Measurements from ENCODE around the gene ACADSB. TPM values are rescaled to one million over a fixed set of nuclear protein-coding genes. Genes with fewer than 3 reads are reported as not detected.

The ACADSB gene
- total RNA-seq, 1 donor from 2014 or later: 15.0 TPM

DNA sequence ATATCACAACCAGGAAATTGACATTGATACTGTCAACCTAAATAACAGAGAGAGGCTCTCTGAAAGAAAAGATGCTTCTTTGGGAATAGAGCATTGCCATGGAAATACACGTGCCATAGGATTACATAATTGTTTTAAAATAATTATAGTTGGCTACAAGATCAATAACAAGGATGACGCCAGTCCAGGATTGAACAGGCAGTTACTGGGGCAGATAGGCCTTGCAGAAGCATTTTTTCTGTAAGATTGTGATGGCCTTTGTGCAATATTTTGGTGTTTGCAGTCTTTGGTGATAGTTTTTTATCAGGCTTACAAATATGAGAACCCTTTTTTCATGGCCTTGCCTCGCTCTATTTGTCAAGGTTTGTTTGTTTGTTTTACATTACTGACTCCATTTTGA lies 10.5 kb downstream of the ACADSB start:
- no peaks in the 10 kb centered on the region for H4K20me1 ChIP-seq (ENCODE audit: low read depth)
- H3K9me3 Mint-ChIP-seq: no peaks in the 10 kb centered on the region
- no peaks in the 10 kb centered on the region for H3K79me2 ChIP-seq (ENCODE audit: low read depth)
- H2AFZ ChIP-seq (replicated peaks): no peak overlapping the region
- no peak for DNase-seq (ENCODE audit: low spot score)
- no peak for TF ChIP-seq EZH2phosphoT487 (IDR thresholded peaks at IDR 0.05)
- TF ChIP-seq, protein P1, sequence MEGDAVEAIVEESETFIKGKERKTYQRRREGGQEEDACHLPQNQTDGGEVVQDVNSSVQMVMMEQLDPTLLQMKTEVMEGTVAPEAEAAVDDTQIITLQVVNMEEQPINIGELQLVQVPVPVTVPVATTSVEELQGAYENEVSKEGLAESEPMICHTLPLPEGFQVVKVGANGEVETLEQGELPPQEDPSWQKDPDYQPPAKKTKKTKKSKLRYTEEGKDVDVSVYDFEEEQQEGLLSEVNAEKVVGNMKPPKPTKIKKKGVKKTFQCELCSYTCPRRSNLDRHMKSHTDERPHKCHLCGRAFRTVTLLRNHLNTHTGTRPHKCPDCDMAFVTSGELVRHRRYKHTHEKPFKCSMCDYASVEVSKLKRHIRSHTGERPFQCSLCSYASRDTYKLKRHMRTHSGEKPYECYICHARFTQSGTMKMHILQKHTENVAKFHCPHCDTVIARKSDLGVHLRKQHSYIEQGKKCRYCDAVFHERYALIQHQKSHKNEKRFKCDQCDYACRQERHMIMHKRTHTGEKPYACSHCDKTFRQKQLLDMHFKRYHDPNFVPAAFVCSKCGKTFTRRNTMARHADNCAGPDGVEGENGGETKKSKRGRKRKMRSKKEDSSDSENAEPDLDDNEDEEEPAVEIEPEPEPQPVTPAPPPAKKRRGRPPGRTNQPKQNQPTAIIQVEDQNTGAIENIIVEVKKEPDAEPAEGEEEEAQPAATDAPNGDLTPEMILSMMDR (IDR thresholded peaks at IDR 0.05): no peak
- TF ChIP-seq EZH2 (IDR thresholded peaks at IDR 0.05): no peak
- peaks cover 4% of the 10 kb centered on the region for H3K36me3 Mint-ChIP-seq
- H3F3A ChIP-seq (ENCODE audit: low read depth): peaks cover 2% of the 10 kb centered on the region
- H3K27ac ChIP-seq: no peak overlapping the region
- peaks cover 28% of the 10 kb centered on the region for H3K4me1 ChIP-seq
- H3K27me3 ChIP-seq: no peaks in the 10 kb centered on the region
- no peaks in the 10 kb centered on the region for H3K9me3 ChIP-seq (ENCODE audit: low read depth)
- H3K4me1 Mint-ChIP-seq: peaks cover 18% of the 10 kb centered on the region
- H3K27me3 Mint-ChIP-seq (ENCODE audit: insufficient read depth, low read depth): no peaks in the 10 kb centered on the region
- no peak overlapping the region for H3K4me3 ChIP-seq
- H3K36me3 ChIP-seq: no peaks in the 10 kb centered on the region
- H3K9ac ChIP-seq: no peak overlapping the region
- H3K4me2 ChIP-seq: no peak overlapping the region
- no peak overlapping the region for H3K27ac Mint-ChIP-seq
- no peak overlapping the region for H3K4me3 Mint-ChIP-seq

DNA sequence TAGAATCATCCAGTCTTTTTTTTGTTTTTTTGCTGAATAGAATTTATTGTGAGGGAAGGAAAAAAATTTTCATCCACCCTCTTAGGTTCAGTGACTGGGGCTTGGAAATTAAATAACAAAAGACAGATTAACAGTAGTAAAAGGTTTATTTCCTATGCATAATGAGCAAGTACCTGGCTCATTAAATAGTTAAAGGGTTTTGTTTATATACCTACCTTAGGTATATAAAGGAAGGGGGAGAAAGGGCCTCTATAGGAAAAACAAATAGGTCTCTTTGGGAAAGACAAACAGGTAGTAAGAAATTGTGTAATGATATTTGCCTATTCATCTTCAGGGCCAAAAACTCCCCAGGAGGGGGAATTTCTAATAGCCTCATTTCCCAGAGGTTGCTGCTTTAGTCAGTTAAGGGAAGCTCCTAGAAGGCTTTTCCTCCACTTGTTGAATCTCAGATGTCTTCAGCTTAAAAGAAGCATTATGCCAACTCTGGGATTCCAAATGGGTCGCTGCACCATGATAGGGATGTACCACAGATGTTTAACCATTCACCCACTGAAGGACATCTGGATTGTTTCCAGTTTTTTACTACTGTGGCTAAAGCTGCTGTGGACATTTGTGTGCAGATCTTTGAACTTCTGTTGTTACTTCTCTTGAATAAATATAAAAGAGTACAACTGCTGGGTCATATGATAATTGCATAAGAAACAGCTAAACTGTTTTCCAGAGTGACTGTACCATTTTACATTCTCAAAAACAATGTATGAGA lies 11.3 kb downstream of the ACADSB start:
- H3K36me3 ChIP-seq: no peaks in the 10 kb centered on the region
- no peak overlapping the region for H3K4me3 ChIP-seq
- H3K4me1 ChIP-seq: peaks cover 31% of the 10 kb centered on the region
- no peaks in the 10 kb centered on the region for H4K20me1 ChIP-seq (ENCODE audit: low read depth)
- H3K27ac Mint-ChIP-seq: no peak overlapping the region
- no peak overlapping the region for H3K4me2 ChIP-seq
- no peaks in the 10 kb centered on the region for H3K27me3 Mint-ChIP-seq (ENCODE audit: insufficient read depth, low read depth)
- no peaks in the 10 kb centered on the region for H3K9me3 Mint-ChIP-seq
- H2AFZ ChIP-seq (replicated peaks): no peak overlapping the region
- DNase-seq (ENCODE audit: low spot score): no peak
- H3K36me3 Mint-ChIP-seq: peaks cover 4% of the 10 kb centered on the region
- H3K27me3 ChIP-seq: no peaks in the 10 kb centered on the region
- no peak overlapping the region for H3K27ac ChIP-seq
- no peak overlapping the region for H3K4me3 Mint-ChIP-seq
- H3K4me1 Mint-ChIP-seq: peaks cover 20% of the 10 kb centered on the region
- H3K9me3 ChIP-seq (ENCODE audit: low read depth): no peaks in the 10 kb centered on the region
- no peaks in the 10 kb centered on the region for H3K79me2 ChIP-seq (ENCODE audit: low read depth)
- H3K9ac ChIP-seq: no peak overlapping the region
- TF ChIP-seq, protein P1 (IDR thresholded peaks at IDR 0.05): no peak
- TF ChIP-seq EZH2phosphoT487 (IDR thresholded peaks at IDR 0.05): no peak
- no peak for TF ChIP-seq EZH2 (IDR thresholded peaks at IDR 0.05)
- H3F3A ChIP-seq (ENCODE audit: low read depth): peaks cover 2% of the 10 kb centered on the region

DNA sequence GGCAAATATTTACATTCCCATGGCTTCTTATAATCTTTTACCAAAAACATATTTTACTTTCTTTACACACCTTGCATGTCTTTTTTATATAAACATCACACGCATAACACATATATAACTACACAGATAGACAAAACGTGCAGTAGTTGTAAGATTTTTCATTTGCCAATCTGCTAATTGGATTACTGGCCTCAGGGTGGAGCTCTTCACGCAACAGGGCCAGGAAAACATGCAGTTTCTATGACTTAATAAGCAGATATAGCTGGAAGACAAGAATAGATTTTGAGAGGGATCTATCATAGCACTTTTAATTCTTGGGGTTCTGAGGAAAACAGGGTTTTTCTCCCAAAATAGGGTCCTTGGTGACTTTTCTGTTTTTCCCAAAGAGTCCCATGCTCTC lies 12.7 kb downstream of the ACADSB start:
- Mint-ChIP-seq H3K36me3 (peaks cover 1% of the 10 kb centered on the region), H3K4me1 (peaks cover 20% of the 10 kb centered on the region), H3K4me3 (no peak overlapping the region), H3K27ac (no peak overlapping the region), H3K9me3 (no peaks in the 10 kb centered on the region), H3K27me3 (ENCODE audit: insufficient read depth, low read depth) (no peaks in the 10 kb centered on the region)
- Histone ChIP-seq H3K4me2 (no peak overlapping the region), H3F3A (ENCODE audit: low read depth) (peaks cover 2% of the 10 kb centered on the region), H3K27ac (no peak overlapping the region), H3K79me2 (ENCODE audit: low read depth) (no peaks in the 10 kb centered on the region), H3K4me1 (peaks cover 31% of the 10 kb centered on the region), H3K9me3 (ENCODE audit: low read depth) (no peaks in the 10 kb centered on the region), H3K27me3 (no peaks in the 10 kb centered on the region), H3K4me3 (no peak overlapping the region), H3K36me3 (no peaks in the 10 kb centered on the region), H3K9ac (no peak overlapping the region), H2AFZ (replicated peaks) (no peak overlapping the region), H4K20me1 (ENCODE audit: low read depth) (no peaks in the 10 kb centered on the region)
- TF ChIP-seq, protein P1 (IDR thresholded peaks at IDR 0.05): peak; percentile 56
- no peak for TF ChIP-seq EZH2 (IDR thresholded peaks at IDR 0.05)
- no peak for DNase-seq (ENCODE audit: low spot score)

All from neural progenitor cell (in vitro differentiated cells).